ENCODE data around the gene MSANTD1.
"Not testable (repeated sequence)": the region's sequence is repeated elsewhere in the genome, so short reads cannot be mapped to it uniquely, and the experiment has no call there.

The MSANTD1 gene

DNA sequence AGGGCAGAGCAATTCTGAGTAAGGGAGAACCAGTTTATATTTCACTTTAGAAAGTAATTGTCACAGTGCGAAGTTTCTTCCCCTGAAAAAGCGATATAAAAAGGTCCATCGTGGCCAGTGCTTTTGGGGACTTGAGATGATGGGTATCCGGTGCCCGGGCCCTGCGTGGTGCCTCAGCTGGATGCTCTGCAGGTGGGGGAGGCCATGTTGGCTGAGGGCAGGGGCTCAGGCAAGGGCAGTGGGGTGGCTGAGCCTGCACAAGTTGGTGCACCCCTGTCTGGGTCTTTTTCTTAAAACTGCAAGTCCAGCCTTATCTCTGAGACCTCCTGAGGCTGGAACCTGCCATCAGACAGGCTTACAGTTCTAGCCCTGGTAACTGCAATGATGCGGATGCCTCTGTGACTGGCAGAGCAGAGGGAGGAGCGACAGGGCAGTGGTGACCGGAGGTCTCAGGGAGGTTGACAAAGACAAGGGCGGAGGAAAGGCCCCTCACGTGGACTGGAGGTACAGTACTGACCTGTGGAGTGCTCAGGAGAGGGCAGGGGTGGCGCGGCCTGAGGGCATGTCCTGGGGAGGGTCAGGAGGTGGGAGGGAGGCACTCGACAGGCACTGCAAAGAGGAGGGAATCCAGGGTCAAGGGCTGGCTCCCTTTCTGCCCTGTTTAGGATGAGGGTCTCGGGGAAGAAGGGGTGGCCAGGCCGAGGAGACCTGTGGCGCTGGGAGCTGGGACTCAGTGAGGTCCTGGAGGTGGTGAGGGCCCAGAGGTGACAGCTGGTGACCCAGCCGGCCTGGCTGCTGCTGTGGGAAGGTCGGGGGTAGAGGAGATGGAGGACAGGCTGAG lies 45.7 kb downstream of the MSANTD1 start:
- peaks cover 28% of the 10 kb centered on the region for H3K4me1 ChIP-seq (ENCODE audit: insufficient read depth, insufficient read length)
- no peak for DNase-seq (ENCODE audit: low read depth, low spot score)
- H3K27me3 ChIP-seq (ENCODE audit: insufficient read depth, insufficient read length), result peaks cover 26% of the 10 kb centered on the region
- peak overlapping the region; percentile 86 for H3K9ac ChIP-seq (ENCODE audit: insufficient read length, low read depth)
- TF ChIP-seq ZNF274 (IDR thresholded peaks at IDR 0.05; ENCODE audit: low read depth, low read length) (no peak), YY1 (IDR thresholded peaks at IDR 0.05; ENCODE audit: insufficient read depth, insufficient read length) (no peak), SUZ12 (IDR thresholded peaks at IDR 0.05; ENCODE audit: extremely low read depth, insufficient read depth, insufficient read length) (no peak)
- H3K4me3 ChIP-seq (ENCODE audit: insufficient read length, low read depth), result peak overlapping the region; percentile 3
- H3K9me3 ChIP-seq (ENCODE audit: insufficient read depth, low read length), result no peaks in the 10 kb centered on the region
- H3K36me3 ChIP-seq (ENCODE audit: insufficient read depth, insufficient read length, low read length), result peaks cover 11% of the 10 kb centered on the region

DNA sequence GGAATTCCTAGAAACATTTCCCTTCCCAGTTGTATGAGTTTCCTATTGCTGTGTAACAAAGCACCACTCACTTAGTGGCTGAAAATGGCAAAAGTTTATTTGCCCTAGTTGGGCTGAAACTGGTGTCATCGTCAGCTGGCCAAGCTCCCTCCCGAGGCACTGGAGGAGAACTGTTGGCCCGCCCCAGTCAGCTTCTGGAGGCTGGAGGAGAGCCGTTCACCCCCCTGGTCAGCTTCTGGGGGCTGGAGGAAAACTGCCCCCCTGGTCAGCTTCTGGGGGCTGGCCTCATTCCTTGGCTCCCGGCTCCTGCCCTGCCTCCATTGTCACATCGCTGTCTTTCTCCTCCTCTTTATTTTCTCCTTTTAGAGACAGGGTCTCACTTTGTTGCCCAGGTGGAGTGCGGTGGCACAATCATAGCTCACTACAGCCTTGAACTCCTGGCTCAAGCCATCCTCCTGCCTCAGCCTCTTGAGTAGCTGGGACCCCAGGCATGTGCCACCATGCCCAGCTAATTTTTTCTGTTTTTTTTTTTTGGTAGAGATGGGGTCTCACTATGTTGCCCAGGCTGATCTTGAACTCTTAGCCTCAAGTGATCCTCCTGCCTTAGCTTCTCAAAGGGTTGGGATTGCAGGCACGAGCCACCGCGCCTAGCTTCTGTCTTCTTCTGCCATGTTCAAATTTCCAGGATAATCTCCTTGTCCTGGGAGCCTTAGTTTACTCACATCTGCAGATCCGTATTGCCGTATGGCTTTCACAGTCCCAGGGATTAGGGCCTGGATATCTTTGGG lies 47.1 kb downstream of the MSANTD1 start:
- no peak overlapping the region for H3K9ac ChIP-seq (ENCODE audit: insufficient read length, low read depth)
- peaks cover 11% of the 10 kb centered on the region for H3K36me3 ChIP-seq (ENCODE audit: insufficient read depth, insufficient read length, low read length)
- peaks cover 24% of the 10 kb centered on the region for H3K4me1 ChIP-seq (ENCODE audit: insufficient read depth, insufficient read length)
- TF ChIP-seq ZNF274 (IDR thresholded peaks at IDR 0.05; ENCODE audit: low read depth, low read length), result no peak
- no peak for TF ChIP-seq SUZ12 (IDR thresholded peaks at IDR 0.05; ENCODE audit: extremely low read depth, insufficient read depth, insufficient read length)
- no peak for TF ChIP-seq YY1 (IDR thresholded peaks at IDR 0.05; ENCODE audit: insufficient read depth, insufficient read length)
- no peaks in the 10 kb centered on the region for H3K9me3 ChIP-seq (ENCODE audit: insufficient read depth, low read length)
- H3K4me3 ChIP-seq (ENCODE audit: insufficient read length, low read depth), result no peak overlapping the region
- H3K27me3 ChIP-seq (ENCODE audit: insufficient read depth, insufficient read length), result peaks cover 12% of the 10 kb centered on the region
- DNase-seq (ENCODE audit: low read depth, low spot score), result no peak

DNA sequence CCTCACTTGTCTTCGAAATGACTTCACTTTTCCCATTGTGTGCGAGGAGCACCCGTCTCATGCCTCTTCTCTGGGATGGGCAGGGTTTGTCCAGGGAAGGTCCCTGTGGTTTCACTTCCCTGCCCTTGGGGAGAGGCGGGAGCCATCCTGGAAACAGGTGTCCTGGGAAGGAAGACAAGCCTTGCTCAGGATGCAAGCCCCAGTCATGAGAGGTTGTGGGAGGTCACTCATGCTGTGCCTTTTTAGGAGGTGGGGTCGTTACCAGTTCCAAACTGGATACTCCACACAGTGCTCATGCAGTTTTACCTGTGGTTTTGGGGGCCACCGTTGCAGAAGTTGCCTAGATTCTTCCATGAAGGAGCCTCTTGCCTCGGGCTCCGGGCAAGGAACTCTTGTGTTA lies 47.7 kb downstream of the MSANTD1 start:
- TF ChIP-seq SUZ12 (IDR thresholded peaks at IDR 0.05; ENCODE audit: extremely low read depth, insufficient read depth, insufficient read length), result no peak
- no peak for DNase-seq (ENCODE audit: low read depth, low spot score)

DNA sequence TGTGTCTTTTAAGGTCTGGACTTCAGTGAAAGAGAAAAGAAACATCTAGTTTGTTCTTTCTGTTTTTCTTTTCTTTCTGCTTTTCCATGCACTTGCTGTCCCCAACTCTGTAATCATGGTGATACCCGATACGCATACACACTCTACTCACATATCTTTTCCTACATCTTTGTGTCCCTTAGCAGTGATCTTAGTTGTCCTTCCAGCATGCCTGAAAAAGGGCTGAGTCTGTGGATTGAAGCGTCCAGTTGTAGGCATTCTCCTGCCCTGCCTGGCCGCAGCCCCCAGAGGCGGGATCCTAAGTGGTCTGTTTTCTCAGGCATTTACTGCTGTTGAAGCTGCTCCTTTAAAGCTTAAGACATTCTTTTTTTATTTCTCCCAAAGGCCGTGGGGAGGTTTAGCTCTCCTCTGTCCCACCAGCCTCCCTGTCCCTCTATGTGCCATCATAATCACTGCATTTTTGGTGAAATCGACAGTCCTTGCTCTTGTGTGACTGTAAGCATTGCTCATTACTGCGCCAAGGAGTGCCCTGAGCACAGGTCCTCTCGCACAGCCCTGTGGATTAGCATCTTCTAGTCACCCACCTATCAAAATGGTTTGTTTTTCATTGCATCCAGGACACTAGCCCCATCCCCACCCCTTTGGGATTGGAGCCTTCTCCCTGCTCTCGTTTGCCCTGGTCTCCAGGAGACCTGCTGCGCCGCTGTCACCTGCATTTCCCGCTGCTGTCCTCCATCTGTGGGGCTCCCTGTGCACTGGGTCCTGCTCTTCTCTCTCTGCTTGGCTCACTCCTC lies 48.3 kb downstream of the MSANTD1 start:
- H3K9me3 ChIP-seq (ENCODE audit: insufficient read depth, low read length), result no peaks in the 10 kb centered on the region
- H3K9ac ChIP-seq (ENCODE audit: insufficient read length, low read depth), result no peak overlapping the region
- H3K36me3 ChIP-seq (ENCODE audit: insufficient read depth, insufficient read length, low read length), result peaks cover 11% of the 10 kb centered on the region
- TF ChIP-seq SUZ12 (IDR thresholded peaks at IDR 0.05; ENCODE audit: extremely low read depth, insufficient read depth, insufficient read length), result no peak
- no peak for TF ChIP-seq ZNF274 (IDR thresholded peaks at IDR 0.05; ENCODE audit: low read depth, low read length)
- no peak for TF ChIP-seq YY1 (IDR thresholded peaks at IDR 0.05; ENCODE audit: insufficient read depth, insufficient read length)
- no peak for DNase-seq (ENCODE audit: low read depth, low spot score)
- no peaks in the 10 kb centered on the region for H3K27me3 ChIP-seq (ENCODE audit: insufficient read depth, insufficient read length)
- no peak overlapping the region for H3K4me3 ChIP-seq (ENCODE audit: insufficient read length, low read depth)
- peaks cover 21% of the 10 kb centered on the region for H3K4me1 ChIP-seq (ENCODE audit: insufficient read depth, insufficient read length)

More for the DNA sequence above, 47.7 kb downstream of the MSANTD1 start:
- peaks cover 11% of the 10 kb centered on the region for H3K36me3 ChIP-seq (ENCODE audit: insufficient read depth, insufficient read length, low read length)
- no peak overlapping the region for H3K9ac ChIP-seq (ENCODE audit: insufficient read length, low read depth)
- H3K4me3 ChIP-seq (ENCODE audit: insufficient read length, low read depth), result no peak overlapping the region
- H3K9me3 ChIP-seq (ENCODE audit: insufficient read depth, low read length), result no peaks in the 10 kb centered on the region
- peaks cover 5% of the 10 kb centered on the region for H3K27me3 ChIP-seq (ENCODE audit: insufficient read depth, insufficient read length)
- peaks cover 21% of the 10 kb centered on the region for H3K4me1 ChIP-seq (ENCODE audit: insufficient read depth, insufficient read length)

DNA sequence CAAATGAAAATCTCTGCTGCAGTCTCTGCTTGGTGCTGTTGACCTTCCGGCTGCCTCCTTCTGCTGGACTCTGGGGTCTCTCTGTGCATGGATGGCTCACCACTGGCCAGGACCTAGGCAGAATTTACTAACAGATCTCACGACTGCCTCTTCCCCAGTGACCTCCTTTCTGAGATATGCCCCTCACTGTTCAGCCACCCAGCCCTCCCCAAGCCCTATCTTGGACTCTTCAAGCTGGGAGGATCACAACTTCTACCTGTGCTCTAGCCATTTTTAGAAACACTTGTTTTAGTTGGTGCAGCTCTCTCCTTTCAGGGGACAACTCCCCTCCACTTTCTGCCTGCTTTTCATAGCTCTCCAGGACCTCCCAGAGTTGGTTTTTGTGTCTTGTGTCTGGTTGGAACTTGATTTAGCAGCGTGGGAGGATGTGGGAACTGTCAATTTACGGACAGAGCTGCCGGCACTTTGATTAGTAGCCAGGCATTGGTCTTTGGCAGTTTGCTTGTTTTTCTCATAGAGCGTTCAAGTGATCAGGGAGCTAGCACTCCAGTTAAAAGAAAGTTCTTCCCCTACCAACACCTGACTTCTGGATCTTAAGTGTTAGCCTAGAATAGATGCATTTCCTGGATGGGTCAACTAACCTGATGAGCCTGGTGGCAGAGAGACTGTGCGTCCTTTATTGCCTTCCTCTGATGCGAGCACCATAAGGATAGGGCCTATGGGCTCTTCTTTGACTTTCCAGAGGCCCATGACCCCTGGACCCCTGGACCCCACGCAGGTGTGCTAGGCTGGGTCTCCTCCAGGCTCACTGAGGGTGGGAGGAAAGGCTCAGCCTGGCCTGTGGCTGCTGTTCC lies 50.4 kb downstream of the MSANTD1 start:
- Histone ChIP-seq H3K9me3 (ENCODE audit: insufficient read depth, low read length) (no peaks in the 10 kb centered on the region), H3K4me3 (ENCODE audit: insufficient read length, low read depth) (no peak overlapping the region), H3K36me3 (ENCODE audit: insufficient read depth, insufficient read length, low read length) (peaks cover 11% of the 10 kb centered on the region), H3K4me1 (ENCODE audit: insufficient read depth, insufficient read length) (peaks cover 16% of the 10 kb centered on the region), H3K9ac (ENCODE audit: insufficient read length, low read depth) (no peak overlapping the region), H3K27me3 (ENCODE audit: insufficient read depth, insufficient read length) (no peaks in the 10 kb centered on the region)
- no peak for TF ChIP-seq YY1 (IDR thresholded peaks at IDR 0.05; ENCODE audit: insufficient read depth, insufficient read length)
- TF ChIP-seq SUZ12 (IDR thresholded peaks at IDR 0.05; ENCODE audit: extremely low read depth, insufficient read depth, insufficient read length), result no peak
- TF ChIP-seq ZNF274 (IDR thresholded peaks at IDR 0.05; ENCODE audit: low read depth, low read length), result no peak
- DNase-seq (ENCODE audit: low read depth, low spot score), result no peak

DNA sequence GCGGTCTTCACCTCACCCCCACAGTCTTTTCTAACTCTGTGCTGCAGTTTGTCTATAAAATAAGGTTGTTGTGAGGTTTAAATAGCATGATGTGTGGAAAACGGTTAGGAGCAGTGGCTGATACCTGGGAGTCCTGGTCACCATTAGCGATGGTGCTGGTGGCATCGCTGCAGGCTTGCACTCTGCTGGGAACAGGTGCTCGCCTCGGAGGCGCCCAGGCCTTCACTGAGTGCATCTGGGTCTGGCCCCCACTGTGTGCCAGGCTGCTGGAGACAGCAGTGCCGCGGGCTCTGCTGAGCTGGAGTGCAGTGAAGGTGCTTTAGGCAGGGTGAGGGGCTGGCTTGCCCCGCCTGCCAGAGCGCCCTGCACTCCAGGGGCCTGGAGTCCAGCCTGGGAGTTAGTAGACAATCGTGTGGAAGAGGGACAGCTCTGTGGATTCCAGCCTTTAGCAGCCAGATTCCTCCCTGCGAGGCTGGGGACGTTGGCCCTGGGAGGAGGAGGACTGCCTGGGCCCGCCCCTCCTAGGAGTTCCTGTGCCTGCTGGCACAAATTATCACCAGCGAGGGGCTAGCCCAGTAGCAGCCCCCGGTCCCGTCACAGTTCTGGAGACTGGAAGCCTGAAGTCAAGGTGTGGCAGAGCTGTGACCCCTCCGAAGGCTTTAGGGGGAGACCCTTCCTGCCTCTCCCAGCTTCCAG lies 51.2 kb downstream of the MSANTD1 start:
- TF ChIP-seq SUZ12 (IDR thresholded peaks at IDR 0.05; ENCODE audit: extremely low read depth, insufficient read depth, insufficient read length), result no peak
- no peak for TF ChIP-seq YY1 (IDR thresholded peaks at IDR 0.05; ENCODE audit: insufficient read depth, insufficient read length)
- TF ChIP-seq ZNF274 (IDR thresholded peaks at IDR 0.05; ENCODE audit: low read depth, low read length), result no peak
- no peak overlapping the region for H3K9ac ChIP-seq (ENCODE audit: insufficient read length, low read depth)
- no peak for DNase-seq (ENCODE audit: low read depth, low spot score)

DNA sequence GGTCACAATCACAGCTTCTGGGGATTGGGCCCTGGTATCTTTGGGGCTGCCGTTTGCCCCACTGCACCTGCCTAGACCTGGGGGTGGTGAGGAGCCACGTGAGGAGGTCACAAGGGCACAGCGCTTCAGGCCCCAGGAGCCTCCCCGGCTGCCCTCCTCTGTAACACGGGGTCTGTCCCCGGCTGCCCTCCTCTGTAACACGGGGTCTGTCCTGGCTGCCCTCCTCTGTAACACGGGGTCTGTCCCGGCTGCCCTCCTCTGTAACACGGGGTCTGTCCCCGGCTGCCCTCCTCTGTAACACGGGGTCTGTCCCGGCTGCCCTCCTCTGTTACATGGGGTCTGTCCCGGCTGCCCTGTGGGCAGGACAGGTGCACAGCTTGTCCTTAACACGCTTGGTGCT lies 51.9 kb downstream of the MSANTD1 start:
- not testable (repeated sequence) for H3K9me3 ChIP-seq (ENCODE audit: insufficient read depth, low read length); H3K27me3 ChIP-seq (ENCODE audit: insufficient read depth, insufficient read length); H3K4me3 ChIP-seq (ENCODE audit: insufficient read length, low read depth); H3K36me3 ChIP-seq (ENCODE audit: insufficient read depth, insufficient read length, low read length); H3K9ac ChIP-seq (ENCODE audit: insufficient read length, low read depth); DNase-seq (ENCODE audit: low read depth, low spot score)
- H3K4me1 ChIP-seq (ENCODE audit: insufficient read depth, insufficient read length), result peaks cover 18% of the 10 kb centered on the region

More for the DNA sequence above, 51.2 kb downstream of the MSANTD1 start:
- Histone ChIP-seq H3K4me1 (ENCODE audit: insufficient read depth, insufficient read length) (peaks cover 15% of the 10 kb centered on the region), H3K27me3 (ENCODE audit: insufficient read depth, insufficient read length) (no peaks in the 10 kb centered on the region), H3K36me3 (ENCODE audit: insufficient read depth, insufficient read length, low read length) (peaks cover 8% of the 10 kb centered on the region), H3K4me3 (ENCODE audit: insufficient read length, low read depth) (no peak overlapping the region), H3K9me3 (ENCODE audit: insufficient read depth, low read length) (no peaks in the 10 kb centered on the region)
